Raji (cell line): ENCODE results near the gene RPS5.
A peak's percentile ranks its signal among the peaks of the same experiment; 100 is the strongest.

Source experiments
- POLR2A ChIP-seq: IDR thresholded peaks from 2 replicates; pipeline ENCODE4 v1.6.1; 2011; ENCODE audit warnings: low read depth, low read length, control low read depth; ENCODE audit not compliant: insufficient read depth

Gene RPS5

GRCh38 chr19:58368561-58369360, 18.3 kb upstream of the RPS5 start:
- no peak for TF ChIP-seq POLR2A

GRCh38 chr19:58372311-58373133, 14.5 kb upstream of the RPS5 start:
- no peak for TF ChIP-seq POLR2A

GRCh38 chr19:58374200-58374599, 12.9 kb upstream of the RPS5 start:
- no peak for TF ChIP-seq POLR2A

GRCh38 chr19:58379246-58379645, 7.8 kb upstream of the RPS5 start:
- no peak for TF ChIP-seq POLR2A

GRCh38 chr19:58380037-58380661, 6.9 kb upstream of the RPS5 start:
- TF ChIP-seq POLR2A, result no peak

GRCh38 chr19:58380662-58381459, 6.2 kb upstream of the RPS5 start, which contains the start of gene ZNF837:
Gene ZNF837, minus strand, starts transcription at chr19:58381030. Its CDS starts 11,698 bp downstream, at chr19:58369332.
- TF ChIP-seq POLR2A, result peak; percentile 47

- no peak for TF ChIP-seq POLR2A
These were observed 5.4 kb upstream of the RPS5 start for GRCh38 chr19:58381460-58382212.

GRCh38 chr19:58382997-58383603, 4.0 kb upstream of the RPS5 start:
- 0 out of 2 replicates have a peak, but pooled peaks have one; percentile 16 for TF ChIP-seq POLR2A

GRCh38 chr19:58385313-58385890, 1.7 kb upstream of the RPS5 start:
- TF ChIP-seq POLR2A, result no peak

GRCh38 chr19:58385891-58386575, 1.0 kb upstream of the RPS5 start:
- TF ChIP-seq POLR2A, result peak; percentile 53

- no peak for TF ChIP-seq POLR2A
These were observed 487 bp downstream of the RPS5 start for GRCh38 chr19:58387338-58388174.

- TF ChIP-seq POLR2A, result no peak
These were observed 1.1 kb downstream of the RPS5 start for GRCh38 chr19:58388175-58388526.
